ENCODE results near the gene IL37.

IL37 gene

GRCh38 chr2:112959109-112959812 lies 48.3 kb downstream of the IL37 start:
- no peak for DNase-seq (ENCODE audit: low read depth in 2 of 2)

GRCh38 chr2:112960230-112960825 lies 49.4 kb downstream of the IL37 start:
- no peak for DNase-seq (ENCODE audit: low read depth in 2 of 2)

- DNase-seq (ENCODE audit: low read depth in 2 of 2) = no peak
Observed at GRCh38 chr2:112962308-112963175, 51.6 kb downstream of the IL37 start.

GRCh38 chr2:112967023-112967422 lies 56.1 kb downstream of the IL37 start:
- DNase-seq (ENCODE audit: low read depth in 2 of 2) = no peak

All from activated CD4-positive, alpha-beta T cell treated with anti-CD3 and anti-CD28 coated beads for 24 hours (primary cell).